ENCODE measurements around the gene AFAP1.

Gene AFAP1

GRCh38 chr4:7929118-7929951 lies 10.3 kb downstream of the AFAP1 start:
- Histone ChIP-seq H3K36me3 (peaks cover 43% of the 10 kb centered on the region), H3K4me1 (peaks cover 15% of the 10 kb centered on the region), H3K27me3 (no peaks in the 10 kb centered on the region), H3K4me3 (ENCODE audit: low read depth, low read length) (no peak overlapping the region), H3K9me3 (peaks cover 4% of the 10 kb centered on the region; the same call in 1 of the 2 replicates)
- peak; percentile 56 for DNase-seq
- peak; percentile 59 for TF ChIP-seq CTCF (IDR thresholded peaks at IDR 0.05; ENCODE audit: low read depth, low read length)

GRCh38 chr4:7928711-7929110 lies 10.9 kb downstream of the AFAP1 start:
- no peak for DNase-seq
- no peak overlapping the region for H3K4me3 ChIP-seq (ENCODE audit: low read depth, low read length)
- H3K27me3 ChIP-seq, result no peaks in the 10 kb centered on the region
- no peak for TF ChIP-seq CTCF (IDR thresholded peaks at IDR 0.05; ENCODE audit: low read depth, low read length)
- peaks cover 36% of the 10 kb centered on the region for H3K36me3 ChIP-seq
- H3K9me3 ChIP-seq, result peaks cover 4% of the 10 kb centered on the region; the same call in 1 of the 2 replicates
- peaks cover 12% of the 10 kb centered on the region for H3K4me1 ChIP-seq

GRCh38 chr4:7926822-7927221 lies 12.8 kb downstream of the AFAP1 start:
- H3K36me3 ChIP-seq, result peaks cover 29% of the 10 kb centered on the region
- no peak for TF ChIP-seq CTCF (IDR thresholded peaks at IDR 0.05; ENCODE audit: low read depth, low read length)
- no peak overlapping the region for H3K4me3 ChIP-seq (ENCODE audit: low read depth, low read length)
- H3K27me3 ChIP-seq, result no peaks in the 10 kb centered on the region
- peaks cover 12% of the 10 kb centered on the region for H3K4me1 ChIP-seq
- H3K9me3 ChIP-seq, result peaks cover 4% of the 10 kb centered on the region; the same call in 1 of the 2 replicates
- no peak for DNase-seq

- H3K4me3 ChIP-seq (ENCODE audit: low read depth, low read length), result no peak overlapping the region
These were observed 15.1 kb downstream of the AFAP1 start for GRCh38 chr4:7924570-7924969.

GRCh38 chr4:7924163-7924562 lies 15.5 kb downstream of the AFAP1 start:
- Histone ChIP-seq H3K36me3 (peaks cover 36% of the 10 kb centered on the region), H3K4me1 (peaks cover 6% of the 10 kb centered on the region), H3K27me3 (no peaks in the 10 kb centered on the region), H3K9me3 (peaks cover 4% of the 10 kb centered on the region; the same call in 1 of the 2 replicates), H3K4me3 (ENCODE audit: low read depth, low read length) (no peak overlapping the region)
- no peak for TF ChIP-seq CTCF (IDR thresholded peaks at IDR 0.05; ENCODE audit: low read depth, low read length)
- no peak for DNase-seq

More at GRCh38 chr4:7924570-7924969, 15.1 kb downstream of the AFAP1 start:
- Histone ChIP-seq H3K27me3 (no peaks in the 10 kb centered on the region), H3K36me3 (peaks cover 36% of the 10 kb centered on the region), H3K9me3 (peaks cover 4% of the 10 kb centered on the region; the same call in 1 of the 2 replicates), H3K4me1 (peaks cover 10% of the 10 kb centered on the region)
- no peak for DNase-seq
- no peak for TF ChIP-seq CTCF (IDR thresholded peaks at IDR 0.05; ENCODE audit: low read depth, low read length)

GRCh38 chr4:7922466-7922865 lies 17.2 kb downstream of the AFAP1 start:
- no peak overlapping the region for H3K4me3 ChIP-seq (ENCODE audit: low read depth, low read length)
- H3K9me3 ChIP-seq, result peaks cover 4% of the 10 kb centered on the region; the same call in 1 of the 2 replicates
- H3K27me3 ChIP-seq, result no peaks in the 10 kb centered on the region
- no peak for TF ChIP-seq CTCF (IDR thresholded peaks at IDR 0.05; ENCODE audit: low read depth, low read length)
- DNase-seq, result no peak
- peaks cover 7% of the 10 kb centered on the region; the same call in 1 of the 2 replicates for H3K4me1 ChIP-seq
- peaks cover 38% of the 10 kb centered on the region for H3K36me3 ChIP-seq

All from BE2C (cell line).